Progenitor cell of endocrine pancreas (in vitro differentiated cells): ENCODE data around the gene NOB1. TPM values are rescaled to one million over a fixed set of nuclear protein-coding genes. Genes with fewer than 3 reads are reported as not detected.

Experiments
- DNase-seq: peaks from one replicate; pipeline ENCODE4 v3.0.0; 2021; ENCODE audit warnings: low spot score; ENCODE audit not compliant: unreplicated experiment
- H3K27ac Mint-ChIP-seq: 2 replicates; pipeline ENCODE4 v1.8.0; 2021; ENCODE audit warnings: mild to moderate bottlenecking, moderate library complexity, mixed read lengths
- H3K27me3 Mint-ChIP-seq: 2 replicates; pipeline ENCODE4 v1.8.0; 2021; ENCODE audit warnings: mixed read lengths
- H3K36me3 Mint-ChIP-seq: 2 replicates; pipeline ENCODE4 v1.8.0; 2022; ENCODE audit warnings: mixed read lengths; ENCODE audit not compliant: insufficient read depth
- H3K4me1 Mint-ChIP-seq: 2 replicates; pipeline ENCODE4 v1.8.0; 2021; ENCODE audit warnings: low read depth, mixed read lengths
- H3K4me3 Mint-ChIP-seq: 2 replicates; pipeline ENCODE4 v1.8.0; 2021; ENCODE audit warnings: low read depth, mild to moderate bottlenecking, moderate library complexity, mixed read lengths
- H3K9me3 Mint-ChIP-seq: 2 replicates; pipeline ENCODE4 v1.8.0; 2021; ENCODE audit warnings: low read depth, mixed read lengths
- CTCF ChIP-seq: fragments of 200-600 bp; sonication (generic); IDR thresholded peaks from one replicate; pipeline ENCODE4 v1.5.0; 2021; ENCODE audit warnings: antibody characterized with exemption, mild to moderate bottlenecking; ENCODE audit not compliant: unreplicated experiment
- total RNA-seq: library from RNA; stranded (reverse); gene quantifications from 2 replicates; pipeline ENCODE4 v1.2.1, GENCODE V29; 2021

Gene NOB1
- total RNA-seq, 1 donor from 2014 or later: 56.1 TPM

DNA sequence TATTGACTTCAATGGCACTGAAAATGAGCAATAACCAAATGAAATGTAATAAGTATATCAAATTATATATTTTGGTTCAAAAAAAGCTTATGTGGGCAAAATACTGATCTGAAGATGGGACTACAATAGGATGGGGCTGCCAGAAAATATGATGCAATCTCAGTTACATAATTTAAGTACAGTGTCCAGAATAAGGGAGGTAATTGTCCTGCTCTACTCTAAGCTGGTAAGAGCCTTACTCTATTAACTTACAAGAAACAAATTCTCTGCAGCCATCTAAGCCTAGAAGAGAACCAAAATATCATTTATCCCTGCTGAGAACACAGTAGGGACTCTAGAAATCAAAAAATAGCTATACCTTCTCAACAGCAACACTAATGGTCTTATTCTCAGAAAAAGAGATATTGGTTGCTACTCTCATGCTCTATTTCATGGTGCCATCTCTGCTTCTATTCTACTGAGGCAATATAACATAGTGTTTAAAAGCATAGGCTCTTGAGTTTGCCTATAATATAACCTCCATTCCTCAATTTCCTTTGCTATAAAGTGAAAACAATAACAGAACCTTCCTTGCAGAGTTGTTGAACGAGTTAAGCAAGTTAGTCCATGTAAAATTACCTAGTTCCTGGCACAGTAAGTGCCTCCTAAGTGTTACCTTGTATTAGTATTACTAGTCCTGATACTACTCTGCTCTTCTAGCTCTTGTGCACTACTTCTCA is 48.3 kb downstream of the NOB1 start:
- DNase-seq: no peak
- H3K27me3 Mint-ChIP-seq: no peaks in the 10 kb centered on the region
- H3K27ac Mint-ChIP-seq: peak overlapping the region; percentile 52
- no peak overlapping the region for H3K4me3 Mint-ChIP-seq
- H3K4me1 Mint-ChIP-seq: peaks cover 8% of the 10 kb centered on the region
- H3K9me3 Mint-ChIP-seq: no peaks in the 10 kb centered on the region
- no peak for TF ChIP-seq CTCF
- H3K36me3 Mint-ChIP-seq: peaks cover 7% of the 10 kb centered on the region

DNA sequence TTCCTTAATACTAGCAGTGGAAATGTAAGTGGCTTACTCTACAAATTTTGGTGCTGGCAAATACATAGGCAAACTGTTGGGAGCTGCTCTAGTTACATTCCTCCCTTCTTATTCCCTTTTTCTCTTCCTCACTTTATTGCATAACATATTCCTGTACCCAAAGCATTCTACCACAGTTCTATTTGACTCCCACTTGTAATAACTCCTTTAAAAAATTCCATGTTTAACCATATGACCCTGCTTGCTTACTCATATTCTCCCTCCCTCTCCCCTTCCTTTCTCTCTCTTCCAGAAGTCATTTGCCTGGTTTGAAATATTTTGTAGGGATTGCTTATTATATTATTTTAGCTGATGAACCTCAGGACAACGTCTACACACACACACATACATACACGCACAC is 51.1 kb downstream of the NOB1 start:
- DNase-seq: no peak
- no peak for TF ChIP-seq CTCF
- no peak overlapping the region for H3K4me3 Mint-ChIP-seq
- peaks cover 15% of the 10 kb centered on the region for H3K4me1 Mint-ChIP-seq
- H3K9me3 Mint-ChIP-seq: no peaks in the 10 kb centered on the region
- H3K36me3 Mint-ChIP-seq: no peaks in the 10 kb centered on the region
- no peak overlapping the region for H3K27ac Mint-ChIP-seq
- no peaks in the 10 kb centered on the region for H3K27me3 Mint-ChIP-seq

- Mint-ChIP-seq H3K4me1 (peaks cover 14% of the 10 kb centered on the region), H3K36me3 (peaks cover 3% of the 10 kb centered on the region), H3K9me3 (no peaks in the 10 kb centered on the region), H3K27me3 (no peaks in the 10 kb centered on the region), H3K4me3 (no peak overlapping the region), H3K27ac (peak overlapping the region; percentile 87)
- DNase-seq: no peak
- TF ChIP-seq CTCF: no peak
Observed at GRCh38 chr16:69701866-69702265, 52.9 kb downstream of the NOB1 start.

- Mint-ChIP-seq H3K4me1 (peaks cover 11% of the 10 kb centered on the region), H3K36me3 (peaks cover 4% of the 10 kb centered on the region), H3K27ac (peak overlapping the region; percentile 87)
Observed at GRCh38 chr16:69701452-69701851, 53.3 kb downstream of the NOB1 start.

GRCh38 chr16:69699915-69700314 is 54.8 kb downstream of the NOB1 start:
- no peak overlapping the region for H3K4me3 Mint-ChIP-seq
- no peaks in the 10 kb centered on the region for H3K9me3 Mint-ChIP-seq
- no peak for TF ChIP-seq CTCF
- no peak for DNase-seq
- H3K4me1 Mint-ChIP-seq: peaks cover 11% of the 10 kb centered on the region
- peaks cover 11% of the 10 kb centered on the region for H3K36me3 Mint-ChIP-seq
- no peak overlapping the region for H3K27ac Mint-ChIP-seq
- no peaks in the 10 kb centered on the region for H3K27me3 Mint-ChIP-seq

More at GRCh38 chr16:69701452-69701851, 53.3 kb downstream of the NOB1 start:
- H3K9me3 Mint-ChIP-seq: no peaks in the 10 kb centered on the region
- TF ChIP-seq CTCF: no peak
- no peak for DNase-seq
- H3K4me3 Mint-ChIP-seq: no peak overlapping the region
- H3K27me3 Mint-ChIP-seq: no peaks in the 10 kb centered on the region
